Fibroblast of pulmonary artery (primary cell): ENCODE data around the gene TAL1.

Experiments used
- DNase-seq: peaks from one replicate; pipeline ENCODE4 v3.0.0-alpha.2; 2010; ENCODE audit warnings: low read depth
- H3K4me3 ChIP-seq: replicated peaks from 2 replicates; pipeline ENCODE4 v1.5.1; 2011; ENCODE audit warnings: low read depth, mild to moderate bottlenecking, control low read depth, low read length, moderate library complexity
- TF ChIP-seq, protein P1 (sequence below): IDR thresholded peaks from 2 replicates; pipeline ENCODE4 v1.5.1; 2011; ENCODE audit warnings: mild to moderate bottlenecking, control low read depth, low read length, inconsistent platforms; ENCODE audit errors: missing control alignments

TAL1 gene

DNA sequence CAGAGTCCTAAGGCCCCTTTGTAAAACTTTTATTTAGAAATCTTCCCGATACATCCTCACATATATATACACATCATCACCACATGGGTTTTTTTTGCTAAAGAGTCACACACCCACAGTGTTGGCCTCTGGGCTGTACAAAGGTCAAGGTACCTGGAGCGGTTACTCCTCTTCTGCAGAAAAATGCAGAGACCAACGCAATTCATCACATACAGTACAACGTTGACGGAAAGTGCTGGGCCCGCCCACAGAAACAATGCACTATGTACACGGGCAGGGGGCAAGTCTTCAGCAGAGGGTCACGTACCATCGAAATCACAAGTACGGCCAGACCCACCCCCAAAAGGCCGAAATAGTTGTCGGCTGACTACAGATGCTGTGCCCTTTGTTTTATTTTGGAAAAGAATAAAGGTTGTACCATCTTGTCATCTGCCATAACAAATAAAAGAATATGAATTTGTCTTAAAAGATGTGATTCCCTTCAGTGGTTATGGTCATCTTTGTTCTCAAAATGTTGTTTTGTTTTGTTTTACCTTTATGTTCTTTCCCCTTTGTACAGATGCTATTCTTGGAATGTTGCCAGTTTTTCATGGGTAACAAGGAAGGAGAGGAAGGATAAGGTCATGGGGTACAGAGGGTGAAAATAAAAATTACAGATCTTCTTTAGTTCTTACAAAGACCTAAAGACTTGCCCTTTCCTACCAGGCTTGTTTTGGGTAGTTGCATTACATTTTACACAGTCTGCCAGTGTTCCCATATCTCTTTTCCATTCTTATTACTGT, 15.6 kb downstream of the TAL1 start:
- TF ChIP-seq, protein P1, sequence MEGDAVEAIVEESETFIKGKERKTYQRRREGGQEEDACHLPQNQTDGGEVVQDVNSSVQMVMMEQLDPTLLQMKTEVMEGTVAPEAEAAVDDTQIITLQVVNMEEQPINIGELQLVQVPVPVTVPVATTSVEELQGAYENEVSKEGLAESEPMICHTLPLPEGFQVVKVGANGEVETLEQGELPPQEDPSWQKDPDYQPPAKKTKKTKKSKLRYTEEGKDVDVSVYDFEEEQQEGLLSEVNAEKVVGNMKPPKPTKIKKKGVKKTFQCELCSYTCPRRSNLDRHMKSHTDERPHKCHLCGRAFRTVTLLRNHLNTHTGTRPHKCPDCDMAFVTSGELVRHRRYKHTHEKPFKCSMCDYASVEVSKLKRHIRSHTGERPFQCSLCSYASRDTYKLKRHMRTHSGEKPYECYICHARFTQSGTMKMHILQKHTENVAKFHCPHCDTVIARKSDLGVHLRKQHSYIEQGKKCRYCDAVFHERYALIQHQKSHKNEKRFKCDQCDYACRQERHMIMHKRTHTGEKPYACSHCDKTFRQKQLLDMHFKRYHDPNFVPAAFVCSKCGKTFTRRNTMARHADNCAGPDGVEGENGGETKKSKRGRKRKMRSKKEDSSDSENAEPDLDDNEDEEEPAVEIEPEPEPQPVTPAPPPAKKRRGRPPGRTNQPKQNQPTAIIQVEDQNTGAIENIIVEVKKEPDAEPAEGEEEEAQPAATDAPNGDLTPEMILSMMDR: no peak
- DNase-seq: no peak
- no peak overlapping the region for H3K4me3 ChIP-seq

DNA sequence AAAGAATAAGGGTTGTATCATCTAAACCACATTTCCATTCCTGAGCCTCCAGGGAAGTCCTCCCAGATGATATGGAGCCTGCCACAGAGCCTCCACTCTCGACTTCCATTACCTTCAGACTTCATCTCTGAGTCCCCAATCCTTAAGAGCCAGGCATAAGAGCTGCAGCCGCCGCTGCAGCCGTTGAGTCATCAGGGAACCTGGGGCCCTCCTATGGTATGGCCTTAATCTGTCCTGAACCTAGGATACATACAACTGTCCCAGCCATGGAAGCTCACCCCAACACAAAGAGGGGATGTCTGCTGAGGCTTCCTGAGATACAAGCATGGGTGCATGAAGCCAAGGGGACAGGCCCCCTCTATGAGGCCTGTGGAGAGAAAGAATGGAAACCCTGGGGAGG, 16.3 kb downstream of the TAL1 start:
- TF ChIP-seq, protein P1: no peak
- no peak for DNase-seq

DNA sequence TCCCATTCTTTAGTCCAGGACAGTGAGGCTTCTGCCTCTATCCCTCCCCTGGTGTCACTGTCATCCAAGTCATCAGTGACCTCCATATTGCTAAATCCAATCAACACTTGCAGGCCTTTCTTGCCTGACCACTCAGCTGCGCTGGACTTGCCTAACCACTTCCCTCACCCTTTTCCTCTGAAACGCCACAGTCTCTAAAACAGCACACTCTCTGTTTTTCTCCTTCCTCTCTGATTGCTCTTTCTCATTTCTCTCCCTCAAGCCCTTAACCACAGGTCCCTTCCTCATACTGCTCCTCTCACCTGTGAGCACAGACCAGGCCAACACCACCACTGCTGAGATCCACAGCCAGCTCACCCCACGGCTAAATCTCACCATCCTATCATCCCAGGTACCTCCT, 17.5 kb downstream of the TAL1 start:
- no peak for DNase-seq
- TF ChIP-seq, protein P1: no peak
- no peak overlapping the region for H3K4me3 ChIP-seq

More for the DNA sequence above, 16.3 kb downstream of the TAL1 start:
- H3K4me3 ChIP-seq: no peak overlapping the region

DNA sequence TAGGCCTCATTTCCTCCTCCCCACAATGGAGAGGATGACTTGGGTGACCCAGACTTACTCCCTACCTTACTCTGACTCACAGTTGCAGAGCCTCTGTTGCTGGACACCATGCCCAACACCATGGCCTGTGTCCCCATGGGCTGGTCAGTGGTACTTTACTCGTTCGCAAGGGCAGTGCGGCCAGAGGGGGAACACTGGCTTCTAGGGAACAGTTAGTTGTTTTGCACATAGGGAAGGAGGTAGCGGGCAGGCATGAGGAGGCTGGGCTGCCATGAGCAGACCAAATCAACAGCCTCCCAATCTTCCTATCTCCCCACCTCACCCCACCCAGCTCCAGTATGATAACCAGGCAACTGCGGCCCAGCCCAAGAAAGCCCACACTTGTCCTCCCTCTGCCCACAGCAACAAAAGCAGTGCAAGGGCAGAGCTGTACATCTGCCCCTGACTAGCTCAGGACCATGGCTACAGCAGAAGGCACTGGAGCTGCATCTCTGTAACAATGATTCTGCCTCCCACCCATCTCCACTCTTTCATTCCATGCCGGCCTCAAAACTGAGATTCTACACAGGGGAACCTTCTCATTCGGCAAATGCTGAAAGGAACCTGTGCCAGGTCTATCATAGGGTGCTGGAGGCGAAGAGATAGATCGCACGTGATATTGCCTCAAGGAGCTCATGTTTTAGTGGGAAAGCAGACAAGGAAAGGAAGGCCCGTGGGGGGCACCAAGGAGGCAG, 18.6 kb downstream of the TAL1 start:
- TF ChIP-seq, protein P1: no peak
- DNase-seq: no peak
- no peak overlapping the region for H3K4me3 ChIP-seq

- DNase-seq: no peak
- TF ChIP-seq, protein P1: no peak
- H3K4me3 ChIP-seq: no peak overlapping the region
Observed at GRCh38 chr1:47212636-47213229, 19.3 kb downstream of the TAL1 start.

DNA sequence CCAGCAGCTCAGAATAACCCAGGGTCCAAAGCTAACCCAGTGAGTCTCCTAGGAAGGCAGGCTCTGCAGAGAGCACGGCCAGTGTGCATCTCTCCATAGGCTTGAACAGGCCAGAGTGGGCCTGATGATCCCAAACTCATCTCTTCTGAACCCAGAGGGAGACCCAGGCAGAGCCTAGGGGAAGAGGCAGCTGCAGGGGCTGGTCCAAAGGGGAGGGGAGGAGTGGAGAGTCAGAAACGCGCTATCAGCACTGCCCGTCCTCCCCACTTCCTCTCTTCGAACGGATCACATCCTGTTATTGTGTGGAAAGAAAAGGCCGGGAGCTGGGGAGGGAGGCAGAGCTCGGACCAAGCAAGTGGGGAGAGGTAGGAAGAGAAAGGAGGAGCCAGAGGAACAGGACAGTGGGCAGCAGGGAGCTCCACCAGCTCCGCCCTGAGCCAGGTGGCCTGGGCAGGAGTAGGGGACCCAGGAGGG, 20.2 kb downstream of the TAL1 start:
- TF ChIP-seq, protein P1: no peak
- DNase-seq: peak; percentile 86
- no peak overlapping the region for H3K4me3 ChIP-seq
